ENCODE measurements around the gene PTPRK.

The PTPRK gene

GRCh38 chr6:128047989-128048388 lies 472.4 kb downstream of the PTPRK start:
- no peaks in the 10 kb centered on the region for H3K4me1 ChIP-seq (ENCODE audit: control insufficient read depth in 1 of 2, insufficient read depth in 1 of 2, low read depth in 1 of 2, low read length in 1 of 2)
- H3K27me3 ChIP-seq = no peaks in the 10 kb centered on the region
- TF ChIP-seq CTCF (IDR thresholded peaks at IDR 0.05) = no peak
- no peak overlapping the region for H3K4me3 ChIP-seq (ENCODE audit: low read depth in 1 of 2, low read length in 1 of 2)
- no peak overlapping the region for H3K27ac ChIP-seq
- no peaks in the 10 kb centered on the region for H3K36me3 ChIP-seq
- H3K9me3 ChIP-seq = no peaks in the 10 kb centered on the region

GRCh38 chr6:128046033-128046432 lies 474.4 kb downstream of the PTPRK start:
- H3K27ac ChIP-seq = no peak overlapping the region
- H3K36me3 ChIP-seq = no peaks in the 10 kb centered on the region
- no peaks in the 10 kb centered on the region for H3K9me3 ChIP-seq
- TF ChIP-seq CTCF (IDR thresholded peaks at IDR 0.05) = no peak
- H3K27me3 ChIP-seq = no peaks in the 10 kb centered on the region
- no peak overlapping the region for H3K4me3 ChIP-seq (ENCODE audit: low read depth in 1 of 2, low read length in 1 of 2)
- no peaks in the 10 kb centered on the region for H3K4me1 ChIP-seq (ENCODE audit: control insufficient read depth in 1 of 2, insufficient read depth in 1 of 2, low read depth in 1 of 2, low read length in 1 of 2)

- no peaks in the 10 kb centered on the region for H3K9me3 ChIP-seq
- TF ChIP-seq CTCF (IDR thresholded peaks at IDR 0.05) = no peak
- H3K4me3 ChIP-seq (ENCODE audit: low read depth in 1 of 2, low read length in 1 of 2) = no peak overlapping the region
- no peaks in the 10 kb centered on the region for H3K36me3 ChIP-seq
- no peaks in the 10 kb centered on the region for H3K4me1 ChIP-seq (ENCODE audit: control insufficient read depth in 1 of 2, insufficient read depth in 1 of 2, low read depth in 1 of 2, low read length in 1 of 2)
- H3K27ac ChIP-seq = no peak overlapping the region
- no peaks in the 10 kb centered on the region for H3K27me3 ChIP-seq
Measured at GRCh38 chr6:128039543-128039942, 480.9 kb downstream of the PTPRK start.

GRCh38 chr6:128036808-128037570 lies 483.4 kb downstream of the PTPRK start:
- H3K36me3 ChIP-seq = no peaks in the 10 kb centered on the region
- TF ChIP-seq CTCF (IDR thresholded peaks at IDR 0.05) = no peak
- no peaks in the 10 kb centered on the region for H3K4me1 ChIP-seq (ENCODE audit: control insufficient read depth in 1 of 2, insufficient read depth in 1 of 2, low read depth in 1 of 2, low read length in 1 of 2)
- no peak overlapping the region for H3K27ac ChIP-seq
- H3K4me3 ChIP-seq (ENCODE audit: low read depth in 1 of 2, low read length in 1 of 2) = no peak overlapping the region
- H3K9me3 ChIP-seq = no peaks in the 10 kb centered on the region
- H3K27me3 ChIP-seq = no peaks in the 10 kb centered on the region

GRCh38 chr6:128033156-128033555 lies 487.2 kb downstream of the PTPRK start:
- H3K36me3 ChIP-seq = no peaks in the 10 kb centered on the region
- H3K27me3 ChIP-seq = no peaks in the 10 kb centered on the region
- no peak for TF ChIP-seq CTCF (IDR thresholded peaks at IDR 0.05)
- H3K4me1 ChIP-seq (ENCODE audit: control insufficient read depth in 1 of 2, insufficient read depth in 1 of 2, low read depth in 1 of 2, low read length in 1 of 2) = no peaks in the 10 kb centered on the region
- no peak overlapping the region for H3K27ac ChIP-seq
- no peak overlapping the region for H3K4me3 ChIP-seq (ENCODE audit: low read depth in 1 of 2, low read length in 1 of 2)
- H3K9me3 ChIP-seq = no peaks in the 10 kb centered on the region

Data from neutrophil (primary cell).